Neuronal stem cell (in vitro differentiated cells): Measurements from ENCODE around the gene NFATC3.
A peak's percentile ranks its signal among the peaks of the same experiment; 100 is the strongest.

ENCODE experiments used
- DNase-seq: peaks from one replicate; pipeline ENCODE4 v3.0.0-alpha.2; 2013; ENCODE audit warnings: low spot score
- H2AFZ ChIP-seq: one replicate; pipeline ENCODE4 v1.6.1; 2013; ENCODE audit warnings: mild to moderate bottlenecking, low read length, inconsistent platforms
- H2AK5ac ChIP-seq: 2 replicates; pipeline ENCODE4 v1.6.1; 2013; ENCODE audit warnings: low read depth, mild to moderate bottlenecking, inconsistent platforms, low read length, moderate library complexity, mixed read lengths
- H2BK120ac ChIP-seq: 2 replicates; pipeline ENCODE4 v1.6.1; 2013; ENCODE audit warnings: low read depth, mild to moderate bottlenecking, inconsistent platforms, low read length, moderate library complexity, mixed read lengths
- H2BK12ac ChIP-seq: one replicate; pipeline ENCODE4 v1.6.1; 2013; ENCODE audit warnings: low read length, inconsistent platforms
- H2BK15ac ChIP-seq: 2 replicates; pipeline ENCODE4 v1.6.1; 2013; ENCODE audit warnings: mild to moderate bottlenecking, low read length, inconsistent platforms, mixed read lengths
- H2BK5ac ChIP-seq: one replicate; pipeline ENCODE4 v1.6.1; 2013; ENCODE audit warnings: inconsistent platforms, mild to moderate bottlenecking, low read length, moderate library complexity
- H3K14ac ChIP-seq: one replicate; pipeline ENCODE4 v1.6.1; 2013; ENCODE audit warnings: low read length, inconsistent platforms
- H3K18ac ChIP-seq: 2 replicates; pipeline ENCODE4 v1.6.1; 2013; ENCODE audit warnings: low read length, inconsistent platforms
- H3K23ac ChIP-seq: 2 replicates; pipeline ENCODE4 v1.6.1; 2013; ENCODE audit warnings: low read depth, mild to moderate bottlenecking, mixed read lengths, low read length, inconsistent platforms; ENCODE audit not compliant: poor library complexity
- H3K27ac ChIP-seq: replicated peaks from 3 replicates; pipeline ENCODE4 v1.5.1; 2013; ENCODE audit warnings: low read length, inconsistent platforms
- H3K27me3 ChIP-seq, 3 experiments: 2 replicates each; pipeline ENCODE4 v1.6.1; 2013; ENCODE audit warnings: low read length in 3 of 3, mild to moderate bottlenecking in 2 of 3, inconsistent platforms in 1 of 3, low read depth in 1 of 3, mixed read lengths in 1 of 3, moderate library complexity in 1 of 3; ENCODE audit not compliant: control insufficient read depth in 3 of 3, insufficient read depth in 3 of 3
- H3K36me3 ChIP-seq, 2 donors: replicated peaks in 1 of 2; 2 replicates each; pipeline ENCODE4 v1.6.1; 2013; ENCODE audit warnings: low read length in 2 of 2; ENCODE audit not compliant: control insufficient read depth in 2 of 2, insufficient read depth in 2 of 2
- H3K4ac ChIP-seq: 2 replicates; pipeline ENCODE4 v1.6.1; 2013; ENCODE audit warnings: inconsistent platforms, mild to moderate bottlenecking, low read length, moderate library complexity
- H3K4me1 ChIP-seq, 2 donors: 1 replicate in 1 of 2; 2 replicates in 1 of 2; pipeline ENCODE4 v1.6.1; 2013; ENCODE audit warnings: low read length in 2 of 2, low read depth in 1 of 2; ENCODE audit not compliant: control insufficient read depth in 2 of 2, insufficient read depth in 1 of 2
- H3K4me2 ChIP-seq: one replicate; pipeline ENCODE4 v1.6.1; 2013; ENCODE audit warnings: mild to moderate bottlenecking, low read length, inconsistent platforms; ENCODE audit not compliant: insufficient read depth, poor library complexity, severe bottlenecking
- H3K4me3 ChIP-seq, 2 donors: 2 replicates each; pipeline ENCODE4 v1.5.1; 2013; ENCODE audit warnings: low read length in 2 of 2, mild to moderate bottlenecking in 2 of 2, inconsistent platforms in 1 of 2, moderate library complexity in 1 of 2
- H3K79me1 ChIP-seq: one replicate; pipeline ENCODE4 v1.6.1; 2013; ENCODE audit warnings: low read depth, mild to moderate bottlenecking, inconsistent platforms, low read length, moderate library complexity
- H3K9ac ChIP-seq: one replicate; pipeline ENCODE4 v1.6.1; 2013; ENCODE audit warnings: mild to moderate bottlenecking, low read depth, low read length, inconsistent platforms; ENCODE audit not compliant: poor library complexity
- H3K9me3 ChIP-seq, 2 donors: replicated peaks in 1 of 2; 2 replicates each; pipeline versions ENCODE3 to v1.6.1; 2013; ENCODE audit warnings: low read length in 2 of 2, mild to moderate bottlenecking in 2 of 2, inconsistent platforms in 1 of 2, low read depth in 1 of 2, mixed read lengths in 1 of 2, moderate library complexity in 1 of 2; ENCODE audit not compliant: control insufficient read depth in 2 of 2, insufficient read depth in 1 of 2
- H4K8ac ChIP-seq: one replicate; pipeline ENCODE4 v1.6.1; 2013; ENCODE audit warnings: low read depth, mild to moderate bottlenecking, inconsistent platforms, low read length, moderate library complexity
- H4K91ac ChIP-seq: one replicate; pipeline ENCODE4 v1.6.1; 2013; ENCODE audit warnings: low read length, low read depth, mild to moderate bottlenecking, inconsistent platforms; ENCODE audit not compliant: poor library complexity
- WGBS, 2 donors: extraction: QIAGEN DNeasy Blood & Tissue Kit; methylation state at CpG; one replicate each; pipeline ENCODE4 v1.1.7; 2013; ENCODE audit warnings: missing lambda C conversion rate in 2 of 2, mixed read lengths in 1 of 2; ENCODE audit not compliant: insufficient read length in 2 of 2, insufficient replicate concordance in 1 of 2; ENCODE audit errors: extremely low coverage in 2 of 2; 5-methylcytosine and 5-hydroxymethylcytosine counted together

NFATC3 gene

GRCh38 chr16:68237243-68238028 is 152.3 kb downstream of the NFATC3 start:
- Histone ChIP-seq H2AFZ (peak overlapping the region; percentile 89), H2BK12ac (peak overlapping the region; percentile 24), H2AK5ac (peak overlapping the region; percentile 90), H3K36me3 (no peaks in the 10 kb centered on the region), H3K9me3 (peaks cover 0 to 21% of the 10 kb centered on the region in 2 donors), H3K27me3 (peaks cover 0 to 37% (median 14%) of the 10 kb centered on the region in 3 experiments), H3K79me1 (peaks cover 2% of the 10 kb centered on the region), H3K14ac (no peak overlapping the region), H3K9ac (peak overlapping the region; percentile 79), H3K4ac (peak overlapping the region; percentile 85), H4K8ac (no peak overlapping the region), H3K4me3 (peak overlapping the region; percentile 37 to 73), H3K4me2 (peak overlapping the region; percentile 94), H3K27ac (peak overlapping the region; percentile 76), H2BK15ac (peak overlapping the region; percentile 95), H3K18ac (peak overlapping the region; percentile 93), H3K23ac (peak overlapping the region; percentile 75), H4K91ac (no peak overlapping the region), H2BK120ac (peak overlapping the region; percentile 7), H3K4me1 (peaks cover 9 to 18% of the 10 kb centered on the region in 2 donors), H2BK5ac (peak overlapping the region; percentile 77)
- no CpG with 5 or more reads among the region's 72 CpGs for WGBS, 2 donors
- peak; percentile 98 for DNase-seq

- H3K4me2 ChIP-seq: peak overlapping the region; percentile 63
- no peak overlapping the region for H4K8ac ChIP-seq
- no CpG with 5 or more reads among the region's 20 CpGs for WGBS, 2 donors
- no peak overlapping the region for H3K14ac ChIP-seq
- peak overlapping the region; percentile 77 for H2BK5ac ChIP-seq
- peaks cover 2% of the 10 kb centered on the region for H3K79me1 ChIP-seq
- H3K27me3 ChIP-seq: peaks cover 0 to 37% (median 14%) of the 10 kb centered on the region in 3 experiments
- H2BK15ac ChIP-seq: peak overlapping the region; percentile 95
- H3K9me3 ChIP-seq: peaks cover 0 to 21% of the 10 kb centered on the region in 2 donors
- H3K18ac ChIP-seq: peak overlapping the region; percentile 77
- H3K4me3 ChIP-seq: peak overlapping the region; percentile 0 to 61
- peak overlapping the region; percentile 89 for H2AFZ ChIP-seq
- H3K23ac ChIP-seq: peak overlapping the region; percentile 75
- peak overlapping the region; percentile 85 for H3K4ac ChIP-seq
- H3K27ac ChIP-seq: peak overlapping the region; percentile 76
- H2BK120ac ChIP-seq: peak overlapping the region; percentile 7
- no peak overlapping the region for H2AK5ac ChIP-seq
- DNase-seq: no peak
- peak overlapping the region; percentile 79 for H3K9ac ChIP-seq
- H2BK12ac ChIP-seq: peak overlapping the region; percentile 24
- peaks cover 9 to 18% of the 10 kb centered on the region in 2 donors for H3K4me1 ChIP-seq
- no peaks in the 10 kb centered on the region for H3K36me3 ChIP-seq
- no peak overlapping the region for H4K91ac ChIP-seq
These were observed 152.8 kb downstream of the NFATC3 start for GRCh38 chr16:68238029-68238345.

GRCh38 chr16:68242085-68242484 is 156.9 kb downstream of the NFATC3 start:
- no peak overlapping the region for H3K18ac ChIP-seq
- no peak overlapping the region for H2AFZ ChIP-seq
- no peak overlapping the region for H4K8ac ChIP-seq
- H2BK15ac ChIP-seq: no peak overlapping the region
- WGBS, 2 donors: no CpG with 5 or more reads among the region's 7 CpGs
- H2BK12ac ChIP-seq: no peak overlapping the region
- H3K4me1 ChIP-seq: peaks cover 12% of the 10 kb centered on the region in 2 donors
- H3K79me1 ChIP-seq: peaks cover 5% of the 10 kb centered on the region
- no peak overlapping the region for H3K4me3 ChIP-seq
- H3K27ac ChIP-seq: no peak overlapping the region
- no peak overlapping the region for H3K9ac ChIP-seq
- no peak overlapping the region for H2AK5ac ChIP-seq
- H3K27me3 ChIP-seq: peaks cover 0 to 8% (median 0%) of the 10 kb centered on the region in 3 experiments
- H4K91ac ChIP-seq: no peak overlapping the region
- DNase-seq: no peak
- peaks cover 0 to 12% of the 10 kb centered on the region in 2 donors for H3K9me3 ChIP-seq
- no peak overlapping the region for H2BK120ac ChIP-seq
- no peak overlapping the region for H2BK5ac ChIP-seq
- no peak overlapping the region for H3K4ac ChIP-seq
- no peak overlapping the region for H3K4me2 ChIP-seq
- H3K23ac ChIP-seq: no peak overlapping the region
- no peak overlapping the region for H3K14ac ChIP-seq
- no peaks in the 10 kb centered on the region for H3K36me3 ChIP-seq
